ENCODE results near the gene SEC61G.

SEC61G gene

DNA sequence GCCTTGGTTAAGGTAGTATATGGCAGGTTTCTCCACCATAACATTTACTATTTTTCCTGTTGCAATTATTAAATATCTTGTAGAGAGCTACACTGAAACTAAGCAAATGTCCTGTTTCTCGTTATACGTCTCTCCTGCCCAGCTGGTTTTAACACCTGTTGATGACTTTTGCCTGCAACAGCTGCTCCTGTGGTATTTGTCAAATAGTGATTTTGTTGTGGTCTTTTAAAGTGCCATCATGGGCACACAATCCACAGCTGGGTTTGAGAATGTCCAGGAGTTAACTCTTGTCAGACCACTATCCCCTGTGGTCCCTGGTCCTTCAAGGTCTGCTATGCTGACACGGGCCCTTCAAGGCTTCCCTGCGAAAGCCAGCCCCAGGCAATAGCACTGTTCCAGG, 24.9 kb upstream of the SEC61G start:
- Histone ChIP-seq H3K4me3 (replicated peaks; ENCODE audit: insufficient read depth, low read length) (no peak overlapping the region), H3K27ac (replicated peaks) (no peak overlapping the region), H3K27me3 (ENCODE audit: insufficient read depth, poor library complexity, severe bottlenecking) (peaks cover 4% of the 10 kb centered on the region)
- TF ChIP-seq, protein P1, sequence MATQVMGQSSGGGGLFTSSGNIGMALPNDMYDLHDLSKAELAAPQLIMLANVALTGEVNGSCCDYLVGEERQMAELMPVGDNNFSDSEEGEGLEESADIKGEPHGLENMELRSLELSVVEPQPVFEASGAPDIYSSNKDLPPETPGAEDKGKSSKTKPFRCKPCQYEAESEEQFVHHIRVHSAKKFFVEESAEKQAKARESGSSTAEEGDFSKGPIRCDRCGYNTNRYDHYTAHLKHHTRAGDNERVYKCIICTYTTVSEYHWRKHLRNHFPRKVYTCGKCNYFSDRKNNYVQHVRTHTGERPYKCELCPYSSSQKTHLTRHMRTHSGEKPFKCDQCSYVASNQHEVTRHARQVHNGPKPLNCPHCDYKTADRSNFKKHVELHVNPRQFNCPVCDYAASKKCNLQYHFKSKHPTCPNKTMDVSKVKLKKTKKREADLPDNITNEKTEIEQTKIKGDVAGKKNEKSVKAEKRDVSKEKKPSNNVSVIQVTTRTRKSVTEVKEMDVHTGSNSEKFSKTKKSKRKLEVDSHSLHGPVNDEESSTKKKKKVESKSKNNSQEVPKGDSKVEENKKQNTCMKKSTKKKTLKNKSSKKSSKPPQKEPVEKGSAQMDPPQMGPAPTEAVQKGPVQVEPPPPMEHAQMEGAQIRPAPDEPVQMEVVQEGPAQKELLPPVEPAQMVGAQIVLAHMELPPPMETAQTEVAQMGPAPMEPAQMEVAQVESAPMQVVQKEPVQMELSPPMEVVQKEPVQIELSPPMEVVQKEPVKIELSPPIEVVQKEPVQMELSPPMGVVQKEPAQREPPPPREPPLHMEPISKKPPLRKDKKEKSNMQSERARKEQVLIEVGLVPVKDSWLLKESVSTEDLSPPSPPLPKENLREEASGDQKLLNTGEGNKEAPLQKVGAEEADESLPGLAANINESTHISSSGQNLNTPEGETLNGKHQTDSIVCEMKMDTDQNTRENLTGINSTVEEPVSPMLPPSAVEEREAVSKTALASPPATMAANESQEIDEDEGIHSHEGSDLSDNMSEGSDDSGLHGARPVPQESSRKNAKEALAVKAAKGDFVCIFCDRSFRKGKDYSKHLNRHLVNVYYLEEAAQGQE (IDR thresholded peaks at IDR 0.05; ENCODE audit: insufficient replicate concordance, low read depth) = no peak
- TF ChIP-seq SPI1 (IDR thresholded peaks at IDR 0.05; ENCODE audit: borderline replicate concordance, low read depth) (no peak), POLR2AphosphoS5 (IDR thresholded peaks at IDR 0.05; ENCODE audit: low read depth) (no peak), GABPA (IDR thresholded peaks at IDR 0.05; ENCODE audit: low read depth) (no peak)
- DNase-seq (ENCODE audit: low read depth in 1 of 2, low spot score in 1 of 2) = no peak

GRCh38 chr7:54782829-54783228, 23.8 kb upstream of the SEC61G start:
- H3K27ac ChIP-seq (replicated peaks) = no peak overlapping the region
- H3K27me3 ChIP-seq (ENCODE audit: insufficient read depth, poor library complexity, severe bottlenecking) = peaks cover 4% of the 10 kb centered on the region
- TF ChIP-seq, protein P1 (IDR thresholded peaks at IDR 0.05; ENCODE audit: insufficient replicate concordance, low read depth) = no peak
- TF ChIP-seq POLR2AphosphoS5 (IDR thresholded peaks at IDR 0.05; ENCODE audit: low read depth) = no peak
- TF ChIP-seq GABPA (IDR thresholded peaks at IDR 0.05; ENCODE audit: low read depth) = no peak
- TF ChIP-seq, protein P2, sequence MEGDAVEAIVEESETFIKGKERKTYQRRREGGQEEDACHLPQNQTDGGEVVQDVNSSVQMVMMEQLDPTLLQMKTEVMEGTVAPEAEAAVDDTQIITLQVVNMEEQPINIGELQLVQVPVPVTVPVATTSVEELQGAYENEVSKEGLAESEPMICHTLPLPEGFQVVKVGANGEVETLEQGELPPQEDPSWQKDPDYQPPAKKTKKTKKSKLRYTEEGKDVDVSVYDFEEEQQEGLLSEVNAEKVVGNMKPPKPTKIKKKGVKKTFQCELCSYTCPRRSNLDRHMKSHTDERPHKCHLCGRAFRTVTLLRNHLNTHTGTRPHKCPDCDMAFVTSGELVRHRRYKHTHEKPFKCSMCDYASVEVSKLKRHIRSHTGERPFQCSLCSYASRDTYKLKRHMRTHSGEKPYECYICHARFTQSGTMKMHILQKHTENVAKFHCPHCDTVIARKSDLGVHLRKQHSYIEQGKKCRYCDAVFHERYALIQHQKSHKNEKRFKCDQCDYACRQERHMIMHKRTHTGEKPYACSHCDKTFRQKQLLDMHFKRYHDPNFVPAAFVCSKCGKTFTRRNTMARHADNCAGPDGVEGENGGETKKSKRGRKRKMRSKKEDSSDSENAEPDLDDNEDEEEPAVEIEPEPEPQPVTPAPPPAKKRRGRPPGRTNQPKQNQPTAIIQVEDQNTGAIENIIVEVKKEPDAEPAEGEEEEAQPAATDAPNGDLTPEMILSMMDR (IDR thresholded peaks at IDR 0.05; ENCODE audit: insufficient read depth, low read length) = no peak
- TF ChIP-seq SPI1 (IDR thresholded peaks at IDR 0.05; ENCODE audit: borderline replicate concordance, low read depth) = no peak
- H3K4me3 ChIP-seq (replicated peaks; ENCODE audit: insufficient read depth, low read length) = no peak overlapping the region
- no peak for DNase-seq (ENCODE audit: low read depth in 1 of 2, low spot score in 1 of 2)

DNA sequence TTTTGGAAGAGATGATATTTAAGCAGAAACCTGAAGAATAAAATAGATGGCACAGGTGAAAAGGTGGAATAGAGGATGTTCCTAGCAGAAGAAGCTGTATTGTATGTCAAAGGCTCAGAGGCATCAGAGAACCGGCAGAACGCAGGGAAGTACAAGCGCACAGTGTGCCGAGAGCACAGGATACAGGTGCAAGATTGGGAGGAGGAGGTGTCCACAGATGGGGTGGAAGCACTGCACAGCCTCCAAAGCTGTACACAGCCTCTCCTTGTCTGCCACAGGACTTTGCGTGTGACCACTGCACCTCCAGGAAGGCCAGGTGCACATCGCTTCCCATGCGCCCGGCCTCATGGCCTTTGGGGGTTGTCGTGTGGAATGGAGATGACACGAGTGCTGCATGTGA, 23.3 kb upstream of the SEC61G start:
- H3K27ac ChIP-seq (replicated peaks) = no peak overlapping the region
- no peak for TF ChIP-seq POLR2AphosphoS5 (IDR thresholded peaks at IDR 0.05; ENCODE audit: low read depth)
- no peak for TF ChIP-seq SPI1 (IDR thresholded peaks at IDR 0.05; ENCODE audit: borderline replicate concordance, low read depth)
- no peak for TF ChIP-seq GABPA (IDR thresholded peaks at IDR 0.05; ENCODE audit: low read depth)
- TF ChIP-seq, protein P2 (IDR thresholded peaks at IDR 0.05; ENCODE audit: insufficient read depth, low read length) = no peak
- TF ChIP-seq, protein P1 (IDR thresholded peaks at IDR 0.05; ENCODE audit: insufficient replicate concordance, low read depth) = no peak
- H3K4me3 ChIP-seq (replicated peaks; ENCODE audit: insufficient read depth, low read length) = no peak overlapping the region
- no peak for DNase-seq (ENCODE audit: low read depth in 1 of 2, low spot score in 1 of 2)
- H3K27me3 ChIP-seq (ENCODE audit: insufficient read depth, poor library complexity, severe bottlenecking) = peaks cover 4% of the 10 kb centered on the region

Measured in HL-60 (cell line).